ENCODE measurements around the gene CELA3A.
"Not testable (repeated sequence)": the region's sequence is repeated elsewhere in the genome, so short reads cannot be mapped to it uniquely, and the experiment has no call there.

Gene CELA3A

DNA sequence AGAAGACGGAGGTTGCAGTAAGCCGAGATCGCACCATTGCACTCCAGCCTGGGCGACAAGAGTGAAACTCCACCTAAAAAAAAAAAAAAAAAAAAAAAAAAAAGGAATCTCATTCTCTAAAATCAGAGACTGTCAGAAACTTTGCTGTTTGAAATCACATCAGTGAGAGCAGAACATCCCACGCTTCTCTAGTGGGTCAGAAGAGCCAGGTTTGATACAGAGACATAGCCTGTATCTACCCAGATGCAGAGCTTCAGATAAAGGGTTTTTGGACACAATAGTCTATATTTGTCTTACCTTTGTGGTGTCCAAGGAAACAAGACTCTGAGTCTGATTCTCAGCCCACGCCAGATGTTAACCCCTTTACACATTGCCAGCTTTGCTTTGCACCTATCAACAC lies 19.6 kb downstream of the CELA3A start:
- no peak for DNase-seq

DNA sequence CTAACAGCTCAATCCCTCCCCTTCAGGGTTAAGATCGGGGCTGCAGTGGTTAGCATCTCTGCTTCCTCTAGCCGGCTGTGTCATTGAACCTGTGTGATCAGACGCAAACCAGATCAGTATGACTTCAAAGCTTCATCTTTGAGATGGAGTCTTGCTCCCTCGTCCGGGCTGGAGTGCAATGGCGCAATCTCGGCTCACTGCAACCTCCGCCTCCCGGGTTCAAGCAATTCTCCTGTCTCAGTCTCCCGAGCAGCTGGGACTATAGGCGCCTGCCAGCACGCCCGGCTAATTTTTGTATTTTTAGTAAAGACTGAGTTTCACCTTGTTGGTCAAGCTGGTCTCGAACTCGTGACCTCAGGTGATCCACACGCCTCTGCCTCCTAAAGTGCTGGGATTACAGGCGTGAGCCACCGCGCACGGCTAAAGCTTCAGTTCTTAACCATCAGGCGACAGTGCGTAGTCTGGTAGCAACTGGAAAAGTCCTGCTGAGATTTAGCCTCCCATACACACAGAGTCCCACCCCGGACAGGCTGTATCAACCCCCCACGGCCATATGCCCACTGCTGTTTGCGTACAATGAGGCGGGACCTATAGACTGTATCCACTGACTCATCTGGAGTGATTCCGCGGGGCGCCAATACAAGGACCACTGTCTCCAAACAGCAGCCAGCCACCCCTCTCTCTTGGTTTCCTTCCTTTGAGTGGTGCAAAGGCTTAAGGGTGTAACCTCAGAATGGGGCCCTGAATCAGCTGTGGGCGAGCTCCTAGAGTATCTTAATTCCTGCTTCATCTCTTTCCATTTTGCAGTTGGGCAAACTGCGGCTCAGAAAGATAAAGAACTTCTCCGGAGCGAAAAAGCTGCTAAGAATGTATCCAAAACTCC lies 23.3 kb downstream of the CELA3A start:
- peak; percentile 47 for DNase-seq

DNA sequence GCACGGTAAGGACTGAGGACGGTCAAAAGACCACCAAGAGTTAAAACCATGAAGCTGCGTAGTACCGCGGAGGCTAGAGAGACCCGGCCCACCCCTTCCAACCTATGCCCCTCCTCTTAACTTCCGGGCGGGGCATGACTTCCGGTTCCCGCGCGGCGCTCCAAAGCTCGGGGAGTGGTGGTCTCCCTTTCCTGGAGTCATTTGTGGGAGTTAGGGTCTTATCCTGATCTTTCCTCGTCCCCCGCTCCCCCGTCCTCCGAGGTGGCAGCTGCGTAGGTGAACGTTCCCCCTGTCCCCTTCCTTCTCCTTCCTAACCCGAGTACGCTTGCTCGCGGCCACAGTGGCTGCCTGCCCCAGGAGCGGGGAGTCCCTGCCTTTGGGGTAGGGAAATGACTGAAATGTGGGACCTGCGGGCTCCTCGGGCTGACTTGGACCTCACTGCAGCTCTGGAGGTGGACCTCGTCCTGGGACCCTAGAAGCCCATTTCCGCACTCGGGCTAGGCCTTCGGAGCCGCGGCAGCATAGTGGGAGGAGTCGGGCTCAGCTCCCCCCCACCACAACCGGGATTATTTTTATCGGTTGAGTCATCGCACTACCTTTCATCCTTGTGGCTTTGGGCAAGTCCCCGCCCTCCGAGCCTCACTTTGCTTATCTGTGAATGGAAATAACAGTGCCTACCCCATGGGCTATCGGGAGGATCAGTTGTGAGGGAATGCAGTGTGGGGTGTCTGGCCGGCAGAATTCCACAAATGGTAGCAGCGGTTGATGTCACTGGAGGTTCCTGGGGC lies 24.1 kb downstream of the CELA3A start:
- DNase-seq, result peak; percentile 91

GRCh38 chr1:22026924-22027289 lies 25.4 kb downstream of the CELA3A start:
- DNase-seq, result no peak

DNA sequence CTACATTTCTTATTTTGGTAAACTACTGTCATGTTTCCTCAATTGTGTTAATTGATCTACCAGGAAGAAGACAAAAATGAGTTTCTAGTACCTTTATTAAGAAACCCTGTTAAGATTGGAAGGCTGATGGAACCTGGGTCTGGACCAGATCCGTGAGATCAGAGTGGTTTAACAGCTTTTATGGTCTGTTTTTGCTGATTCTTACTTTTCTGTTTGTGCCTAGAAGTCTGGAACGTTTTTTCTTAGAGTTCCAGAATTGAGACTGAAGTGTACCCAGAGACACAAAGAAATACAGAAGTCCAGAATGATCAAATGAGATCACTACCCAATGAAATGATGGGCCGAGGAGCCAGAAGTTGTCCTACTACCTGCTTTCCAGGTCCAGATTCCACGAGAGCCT lies 28.6 kb downstream of the CELA3A start:
- no peak for DNase-seq

DNA sequence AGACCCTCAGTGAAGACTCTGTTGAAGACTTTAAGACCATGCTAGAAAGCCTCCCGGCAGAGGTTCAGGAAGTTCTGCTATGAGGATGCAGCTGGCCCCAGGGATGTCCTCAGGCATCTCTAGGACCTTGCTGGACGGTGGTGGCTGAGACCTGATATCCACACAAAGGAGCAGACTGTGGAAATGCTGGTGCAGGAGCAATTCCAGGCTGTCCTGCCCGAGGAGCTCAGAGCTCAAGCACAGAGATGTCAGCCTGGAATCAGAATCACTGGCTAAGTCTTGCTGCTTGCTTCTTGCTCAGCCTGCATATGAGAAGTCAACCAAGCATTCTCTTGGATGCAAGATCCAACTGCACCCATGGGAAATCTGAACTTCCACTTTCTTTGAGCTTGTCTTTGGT lies 29.0 kb downstream of the CELA3A start:
- no peak for DNase-seq

DNA sequence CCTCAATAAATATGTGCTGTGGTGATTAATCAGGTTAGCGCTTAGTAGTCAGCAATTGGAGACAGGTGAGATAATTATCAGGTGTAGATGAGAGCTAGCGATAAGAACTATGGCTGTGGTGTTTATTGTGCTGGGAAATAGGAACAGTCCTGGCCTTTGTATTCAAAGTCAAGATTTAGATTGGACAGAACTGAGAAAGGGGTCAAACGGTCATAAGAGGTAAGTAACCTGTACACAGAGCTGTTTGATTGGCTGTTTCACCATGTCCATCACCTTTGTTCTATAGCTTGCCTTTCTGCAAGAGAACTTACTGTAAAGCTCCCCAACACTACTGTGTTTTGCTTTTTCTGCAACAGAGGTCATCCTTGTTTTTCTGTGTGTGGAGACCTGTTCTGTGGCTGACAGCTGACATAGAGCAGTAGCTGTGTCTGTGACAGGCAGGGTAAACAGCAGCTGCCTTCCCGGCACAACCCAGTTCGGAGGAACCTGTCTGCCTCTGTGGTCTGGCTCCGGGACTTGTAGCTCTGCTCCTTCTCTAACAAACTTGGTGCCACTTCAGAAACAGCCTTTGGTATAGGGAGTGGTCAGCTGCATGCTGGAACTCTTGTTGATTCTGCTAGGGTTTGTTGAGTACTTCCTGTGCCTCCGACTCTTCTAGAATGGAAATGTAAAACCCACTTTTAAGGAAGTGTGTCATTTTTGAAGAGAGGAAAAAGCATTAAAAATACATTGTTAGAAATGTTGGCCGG lies 29.9 kb downstream of the CELA3A start:
- no peak for DNase-seq

DNA sequence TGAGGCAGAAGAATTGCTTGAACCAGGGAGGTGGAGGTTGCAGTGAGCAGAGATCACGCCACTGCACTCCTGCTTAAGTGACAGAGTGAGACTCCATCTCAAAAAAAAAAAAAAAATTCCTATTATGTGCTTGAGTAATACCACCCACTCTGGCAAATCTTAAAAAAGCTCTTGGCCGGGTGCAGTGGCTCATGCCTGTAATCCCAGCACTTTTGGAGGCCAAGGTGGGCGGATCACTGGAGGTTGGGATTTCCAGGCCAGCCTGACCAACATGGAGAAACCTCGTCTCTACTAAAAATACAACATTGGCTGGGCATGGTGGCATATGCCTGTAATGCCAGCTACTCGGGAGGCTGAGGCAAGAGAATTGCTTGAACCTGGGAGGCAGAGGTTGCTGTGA lies 33.4 kb downstream of the CELA3A start:
- not testable (repeated sequence) for DNase-seq

DNA sequence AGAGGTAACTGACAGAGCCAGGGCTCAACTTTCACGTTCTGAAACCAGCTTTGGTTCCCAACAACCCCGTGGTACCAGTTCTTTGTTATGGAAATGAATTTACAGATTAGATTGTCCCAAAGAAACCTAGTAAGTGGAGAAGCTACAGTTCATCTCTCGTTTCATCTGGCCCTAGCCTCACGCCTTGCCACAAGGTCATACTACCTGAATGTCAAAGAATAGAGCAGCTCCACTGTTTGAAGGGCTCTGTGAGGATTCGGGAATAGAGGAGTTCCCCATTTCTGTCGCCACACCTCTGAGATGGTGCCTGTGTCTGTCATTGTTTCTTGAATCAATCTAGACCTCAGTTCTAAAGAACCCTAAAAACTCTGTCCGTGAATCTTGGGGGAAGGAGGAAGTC lies 36.1 kb downstream of the CELA3A start:
- no peak for DNase-seq

DNA sequence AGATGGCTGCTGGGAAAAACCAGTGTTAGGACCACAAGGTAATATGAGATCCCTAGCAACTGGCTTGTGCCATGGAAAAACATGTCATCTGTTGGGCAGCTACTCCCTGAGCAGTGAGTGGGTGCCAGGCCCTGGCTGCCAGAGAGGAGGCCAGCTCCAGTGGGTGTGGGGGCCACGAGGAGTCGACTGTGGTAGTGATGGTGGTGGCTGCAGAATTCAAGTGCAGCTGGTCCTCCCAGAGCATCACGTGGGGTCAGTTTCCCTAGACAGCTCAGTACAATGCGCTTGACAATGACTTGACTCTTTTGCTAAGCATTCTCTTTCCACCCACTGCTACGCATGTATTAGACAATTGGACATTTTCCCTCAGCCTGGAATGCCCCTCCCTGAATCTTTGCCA lies 36.6 kb downstream of the CELA3A start:
- DNase-seq, result peak; percentile 21

GRCh38 chr1:22039594-22040285 lies 38.3 kb downstream of the CELA3A start:
- DNase-seq, result peak; percentile 14

- no peak for DNase-seq
Measured at GRCh38 chr1:22040286-22040623, 38.8 kb downstream of the CELA3A start.

- DNase-seq, result no peak
Measured at GRCh38 chr1:22041505-22041904, 40.0 kb downstream of the CELA3A start.

- DNase-seq, result peak; percentile 33
Measured at GRCh38 chr1:22043198-22043769, 41.8 kb downstream of the CELA3A start.

DNA sequence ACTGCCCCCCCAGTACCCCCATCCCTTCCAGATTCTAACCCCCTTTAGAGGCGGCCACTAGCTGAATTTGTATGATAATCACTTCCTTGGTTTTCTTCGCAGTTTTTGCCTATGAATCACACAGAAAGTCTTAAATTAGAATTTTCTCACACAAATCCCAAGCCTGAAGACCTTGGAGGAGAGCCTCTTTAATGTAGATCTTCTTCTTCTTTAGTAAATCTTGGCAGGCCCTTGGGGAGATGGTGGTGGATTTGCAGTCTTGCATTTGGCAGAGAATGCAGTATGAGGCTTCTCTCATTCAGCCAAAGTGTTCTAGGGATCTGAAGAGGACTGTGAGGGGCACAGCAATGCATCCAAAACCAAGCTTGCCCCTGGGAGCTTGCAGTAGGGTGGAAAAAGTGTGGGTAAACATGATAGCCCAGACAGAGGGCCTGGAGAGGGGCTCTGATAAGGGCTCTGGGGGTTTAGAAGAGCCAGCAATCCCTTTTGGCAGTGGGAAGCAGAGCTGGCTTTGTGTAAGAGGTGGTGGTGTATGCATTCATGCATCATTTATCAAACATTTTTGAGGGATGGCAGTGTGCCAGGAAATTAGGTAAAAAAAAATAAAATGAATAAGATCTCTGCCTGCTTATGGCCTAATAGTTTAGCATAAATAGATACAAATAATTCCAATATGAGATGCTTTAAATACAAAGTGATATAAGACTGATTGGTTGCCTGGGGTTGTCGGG lies 43.4 kb downstream of the CELA3A start:
- DNase-seq, result peak; percentile 72

GRCh38 chr1:22045604-22046228 lies 44.3 kb downstream of the CELA3A start:
- DNase-seq, result no peak

- DNase-seq, result no peak
Measured at GRCh38 chr1:22048351-22049192, 47.1 kb downstream of the CELA3A start.

DNA sequence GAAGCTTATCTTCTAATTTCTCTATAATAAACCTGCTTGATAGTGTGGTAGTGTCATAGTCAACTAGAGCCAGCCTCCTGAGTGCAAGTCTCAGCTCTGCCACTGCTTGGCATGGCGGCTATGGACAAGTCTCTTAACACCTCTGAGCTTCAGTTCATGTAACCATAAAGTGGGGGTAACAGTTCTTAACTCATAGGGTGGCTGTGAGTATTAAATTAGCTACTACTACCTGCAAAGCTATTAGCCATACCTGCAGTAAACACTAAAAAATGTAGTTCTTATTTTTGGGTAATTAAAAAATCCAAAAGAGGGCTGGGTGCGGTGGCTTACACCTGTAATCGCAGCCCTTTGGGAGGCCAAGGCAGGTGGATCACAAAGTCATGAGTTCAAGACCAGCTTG lies 48.9 kb downstream of the CELA3A start:
- no peak for DNase-seq

DNA sequence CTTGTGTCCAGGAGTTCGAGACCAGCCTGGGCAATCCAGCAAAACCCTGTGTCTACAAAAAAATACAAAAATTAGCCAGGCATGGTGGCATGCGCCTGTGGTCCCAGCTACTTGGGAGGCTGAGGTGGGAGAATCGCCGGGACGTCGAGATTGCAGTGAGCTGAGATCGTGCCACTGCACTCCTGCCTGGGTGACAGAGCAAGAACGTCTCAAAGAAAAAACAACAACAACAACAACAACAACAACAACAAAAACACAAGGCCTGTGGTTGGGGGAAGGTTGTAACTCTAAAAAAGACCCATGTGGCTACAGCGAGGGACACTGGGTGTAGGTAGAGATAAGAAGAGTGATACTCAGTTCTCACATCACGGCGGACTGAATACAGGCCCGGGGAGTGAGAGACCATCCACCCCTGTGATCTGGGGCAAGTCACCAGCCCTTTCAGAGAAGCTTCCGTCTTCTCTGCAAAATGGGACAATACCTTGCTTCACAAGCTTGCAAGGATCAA lies 50.2 kb downstream of the CELA3A start:
- DNase-seq, result no peak

Measured in NCI-H2171 treated with DMSO at 0.1 percent for 48 hours (cell line).